Suprapubic skin (tissue), 4 donors: ENCODE results near the gene CEP63. TPM values are rescaled to one million over a fixed set of nuclear protein-coding genes. Genes with fewer than 3 reads are reported as not detected.
A peak's percentile ranks its signal among the peaks of the same experiment; 100 is the strongest.

Source experiments
- DNase-seq, 2 donors: peaks; one replicate each; pipeline ENCODE4 v3.0.0-alpha.2; 2019; ENCODE audit warnings: low spot score in 2 of 2
- H3K27ac ChIP-seq: fragments of 200-600 bp; sonication (generic); one replicate; pipeline ENCODE4 v1.5.1; 2019
- H3K27me3 ChIP-seq: fragments of 200-600 bp; sonication (generic); one replicate; pipeline ENCODE4 v1.5.1; 2019
- H3K36me3 ChIP-seq: fragments of 200-600 bp; sonication (generic); one replicate; pipeline ENCODE4 v1.5.1; 2019
- H3K4me1 ChIP-seq: fragments of 200-600 bp; sonication (generic); one replicate; pipeline ENCODE4 v1.5.1; 2019
- H3K4me3 ChIP-seq: fragments of 200-600 bp; sonication (generic); one replicate; pipeline ENCODE4 v1.5.1; 2019; ENCODE audit warnings: mild to moderate bottlenecking
- H3K9me3 ChIP-seq: fragments of 200-600 bp; sonication (generic); one replicate; pipeline ENCODE4 v1.5.1; 2019
- EP300 ChIP-seq: sonication (generic); formaldehyde crosslinking; IDR thresholded peaks from one replicate; pipeline ENCODE4 v1.6.1; 2017; ENCODE audit warnings: antibody characterized with exemption
- POLR2A ChIP-seq, 2 donors: fragments of 450-650 bp; IDR thresholded peaks; one replicate each; pipeline ENCODE4 v1.6.1; 2017; ENCODE audit warnings: antibody characterized with exemption in 2 of 2, mild to moderate bottlenecking in 2 of 2, moderate library complexity in 2 of 2
- POLR2AphosphoS5 ChIP-seq, 3 donors: sonication (generic); formaldehyde crosslinking; IDR thresholded peaks; one replicate each; pipeline ENCODE4 v1.6.1; 2017; ENCODE audit warnings: antibody characterized with exemption in 3 of 3
- WGBS: methylation state at CpG from one replicate; pipeline ENCODE4 v1.1.5; 2018; 5-methylcytosine and 5-hydroxymethylcytosine counted together
- total RNA-seq, 4 donors: library from RNA; depleted of rRNA; stranded (reverse); fragments of >200 nt; gene quantifications; one replicate each; pipeline ENCODE4 v1.1.0, GENCODE V29; 2016
- TF ChIP-seq, protein P1 (sequence below), 2 donors: fragments of 200-600 bp in 1 of 2; fragments of 450-650 bp in 1 of 2; sonication (generic) in 1 of 2; IDR thresholded peaks; one replicate each; pipeline ENCODE4 v1.5.1; 2016 to 2019; ENCODE audit warnings: antibody characterized with exemption in 2 of 2, mild to moderate bottlenecking in 1 of 2, moderate library complexity in 1 of 2

The CEP63 gene
- total RNA-seq, 4 donors from 2014 or later, result 14.1 to 20.8 (median 16.5) TPM

DNA sequence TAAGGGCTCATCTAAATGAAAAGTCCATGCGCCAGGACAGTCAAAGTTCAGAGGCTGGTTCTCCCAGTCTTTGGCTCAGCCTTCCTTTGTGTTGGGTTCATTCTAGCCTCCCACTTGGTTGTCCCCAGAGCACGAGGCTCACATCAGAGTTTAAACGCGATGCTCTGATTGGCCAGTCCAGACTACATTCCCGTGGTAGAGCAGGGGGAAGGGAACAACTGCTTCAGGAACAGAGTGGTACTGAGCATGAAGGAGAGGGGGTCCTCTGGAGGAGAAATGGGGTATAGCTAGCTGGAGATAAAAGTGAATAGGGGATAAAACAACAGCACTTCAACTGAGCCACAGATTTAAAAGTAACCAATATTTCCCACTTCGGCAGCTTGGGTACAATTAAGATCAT lies 32.2 kb upstream of the CEP63 start:
- no peak for DNase-seq
- Histone ChIP-seq H3K27me3 (no peaks in the 10 kb centered on the region), H3K36me3 (no peaks in the 10 kb centered on the region), H3K4me1 (no peaks in the 10 kb centered on the region), H3K27ac (no peak overlapping the region), H3K4me3 (no peak overlapping the region), H3K9me3 (no peaks in the 10 kb centered on the region)
- WGBS, result 71% methylated on average over 6 of the region's 6 CpGs
- TF ChIP-seq POLR2AphosphoS5 (IDR thresholded peaks at IDR 0.05) (no peak), POLR2A (IDR thresholded peaks at IDR 0.05) (no peak), EP300 (no peak)
- TF ChIP-seq, protein P1, sequence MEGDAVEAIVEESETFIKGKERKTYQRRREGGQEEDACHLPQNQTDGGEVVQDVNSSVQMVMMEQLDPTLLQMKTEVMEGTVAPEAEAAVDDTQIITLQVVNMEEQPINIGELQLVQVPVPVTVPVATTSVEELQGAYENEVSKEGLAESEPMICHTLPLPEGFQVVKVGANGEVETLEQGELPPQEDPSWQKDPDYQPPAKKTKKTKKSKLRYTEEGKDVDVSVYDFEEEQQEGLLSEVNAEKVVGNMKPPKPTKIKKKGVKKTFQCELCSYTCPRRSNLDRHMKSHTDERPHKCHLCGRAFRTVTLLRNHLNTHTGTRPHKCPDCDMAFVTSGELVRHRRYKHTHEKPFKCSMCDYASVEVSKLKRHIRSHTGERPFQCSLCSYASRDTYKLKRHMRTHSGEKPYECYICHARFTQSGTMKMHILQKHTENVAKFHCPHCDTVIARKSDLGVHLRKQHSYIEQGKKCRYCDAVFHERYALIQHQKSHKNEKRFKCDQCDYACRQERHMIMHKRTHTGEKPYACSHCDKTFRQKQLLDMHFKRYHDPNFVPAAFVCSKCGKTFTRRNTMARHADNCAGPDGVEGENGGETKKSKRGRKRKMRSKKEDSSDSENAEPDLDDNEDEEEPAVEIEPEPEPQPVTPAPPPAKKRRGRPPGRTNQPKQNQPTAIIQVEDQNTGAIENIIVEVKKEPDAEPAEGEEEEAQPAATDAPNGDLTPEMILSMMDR (IDR thresholded peaks at IDR 0.05), result no peak

DNA sequence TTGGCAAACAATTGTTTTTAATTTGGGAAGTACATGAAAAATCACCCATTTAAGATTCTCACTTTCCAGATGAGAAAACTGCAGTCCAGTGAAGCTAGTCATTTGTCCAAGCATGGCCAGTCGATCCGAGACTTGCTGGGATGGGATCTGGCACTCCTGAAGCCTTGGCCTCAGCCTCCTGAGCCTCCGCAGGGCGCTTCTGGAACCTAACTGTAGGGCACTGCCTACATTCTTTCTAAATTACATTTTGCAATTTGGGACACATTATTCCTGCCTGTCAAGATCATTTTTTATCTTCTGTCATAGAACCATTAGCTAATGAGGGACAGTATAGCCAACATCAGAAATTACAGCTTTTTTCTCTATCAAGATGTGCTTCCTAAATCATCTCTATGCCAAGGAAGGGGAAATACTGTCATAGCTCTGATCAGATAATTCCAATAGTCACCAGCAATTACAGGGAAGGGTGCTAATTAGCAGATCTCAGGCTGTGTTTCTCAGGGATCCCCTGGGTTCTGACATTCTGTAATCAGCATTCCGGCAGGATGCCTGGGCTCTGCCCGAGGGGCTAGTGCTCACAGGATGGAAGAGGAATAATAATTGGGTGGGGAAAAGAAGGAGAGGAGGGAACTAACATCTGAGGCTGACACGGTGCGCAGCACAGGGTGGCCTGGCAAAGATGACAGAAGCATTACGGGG lies 28.3 kb upstream of the CEP63 start:
- Histone ChIP-seq H3K27me3 (no peaks in the 10 kb centered on the region), H3K4me3 (no peak overlapping the region), H3K27ac (peak overlapping the region; percentile 27), H3K9me3 (no peaks in the 10 kb centered on the region), H3K4me1 (peaks cover 17% of the 10 kb centered on the region), H3K36me3 (no peaks in the 10 kb centered on the region)
- no peak for DNase-seq
- 67% methylated on average over 9 of the region's 9 CpGs for WGBS
- peak in 1 of 3 donors; percentile 35 for TF ChIP-seq POLR2AphosphoS5 (IDR thresholded peaks at IDR 0.05)
- TF ChIP-seq, protein P1 (IDR thresholded peaks at IDR 0.05), result no peak

DNA sequence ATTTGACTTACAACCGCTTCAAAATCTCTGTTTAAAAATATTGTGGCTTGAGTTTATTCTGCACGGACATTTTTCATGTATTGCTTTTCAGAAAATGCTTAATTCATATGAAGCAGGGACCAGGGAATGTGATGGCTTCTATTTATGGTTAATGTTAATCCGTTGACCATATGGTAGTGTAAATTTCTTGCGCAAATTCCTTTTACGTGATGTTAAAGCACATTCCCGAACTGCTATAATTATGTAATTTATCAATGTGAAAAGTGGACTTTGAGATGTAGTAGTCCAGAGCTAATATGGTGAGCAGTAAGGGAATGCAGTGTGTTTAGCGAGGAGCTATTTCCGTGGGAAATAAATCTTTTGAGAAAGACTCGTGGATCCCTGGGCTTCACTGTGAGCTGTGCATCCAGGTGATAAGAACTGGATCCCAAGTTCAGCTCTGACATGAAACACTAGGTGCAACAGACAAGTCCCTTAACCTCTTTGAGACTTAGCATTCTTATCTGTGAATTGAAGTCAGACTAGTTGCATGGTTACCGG lies 27.4 kb upstream of the CEP63 start:
- Histone ChIP-seq H3K4me1 (peaks cover 25% of the 10 kb centered on the region), H3K27ac (no peak overlapping the region), H3K36me3 (no peaks in the 10 kb centered on the region), H3K9me3 (no peaks in the 10 kb centered on the region), H3K27me3 (no peaks in the 10 kb centered on the region), H3K4me3 (no peak overlapping the region)
- no peak for DNase-seq
- 87% methylated on average over 10 of the region's 10 CpGs for WGBS
- TF ChIP-seq, protein P1 (IDR thresholded peaks at IDR 0.05), result no peak
- TF ChIP-seq EP300 (no peak), POLR2AphosphoS5 (IDR thresholded peaks at IDR 0.05) (no peak), POLR2A (IDR thresholded peaks at IDR 0.05) (no peak)

DNA sequence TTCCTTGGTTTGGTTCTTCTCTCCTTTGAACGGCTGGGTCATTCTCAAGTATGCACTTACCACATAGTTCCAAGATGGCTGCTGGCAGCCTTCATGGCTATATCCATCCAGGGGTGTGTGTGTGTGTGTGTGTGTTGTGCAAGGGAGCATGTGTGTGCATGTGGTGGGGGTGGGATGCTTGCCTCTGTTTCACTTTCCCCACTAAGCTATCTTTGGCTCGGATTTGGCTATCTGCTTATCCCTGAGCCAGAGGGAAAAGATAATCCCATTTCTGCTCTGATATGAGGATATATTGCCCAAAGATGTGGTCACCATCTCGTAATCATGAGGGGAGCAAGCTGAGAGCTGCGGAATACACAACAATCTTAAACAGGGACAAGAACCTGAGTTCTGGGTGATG lies 26.3 kb upstream of the CEP63 start:
- Histone ChIP-seq H3K9me3 (no peaks in the 10 kb centered on the region), H3K27ac (no peak overlapping the region), H3K4me1 (peaks cover 30% of the 10 kb centered on the region), H3K4me3 (no peak overlapping the region), H3K36me3 (no peaks in the 10 kb centered on the region), H3K27me3 (no peaks in the 10 kb centered on the region)
- WGBS, result 80% methylated on average over 4 of the region's 4 CpGs
- TF ChIP-seq POLR2AphosphoS5 (IDR thresholded peaks at IDR 0.05) (no peak), EP300 (no peak), POLR2A (IDR thresholded peaks at IDR 0.05) (no peak)
- TF ChIP-seq, protein P1 (IDR thresholded peaks at IDR 0.05), result no peak
- no peak for DNase-seq

DNA sequence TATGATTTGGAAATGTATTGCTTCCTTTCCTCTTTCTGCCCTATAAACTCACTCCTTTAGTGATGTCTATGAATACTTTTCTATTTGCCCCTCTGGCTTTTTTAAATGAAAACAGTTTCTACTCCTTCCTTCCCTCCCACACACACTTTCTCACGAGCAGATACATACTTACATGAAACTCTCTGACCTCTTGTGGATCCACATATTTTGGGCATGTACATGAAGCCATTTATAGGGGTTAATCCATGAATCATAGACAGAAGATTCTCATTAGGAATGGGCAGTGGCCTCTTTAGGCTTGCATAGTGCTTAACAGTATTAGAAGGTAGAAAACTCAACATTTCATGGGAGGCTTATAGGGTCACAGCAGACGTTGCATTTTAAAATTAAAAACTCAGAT lies 24.9 kb upstream of the CEP63 start:
- H3K9me3 ChIP-seq, result no peaks in the 10 kb centered on the region
- H3K4me3 ChIP-seq, result no peak overlapping the region
- 62% methylated on average over 2 of the region's 2 CpGs for WGBS
- TF ChIP-seq POLR2AphosphoS5 (IDR thresholded peaks at IDR 0.05), result no peak
- no peak for TF ChIP-seq POLR2A (IDR thresholded peaks at IDR 0.05)
- no peak for TF ChIP-seq EP300
- TF ChIP-seq, protein P1 (IDR thresholded peaks at IDR 0.05), result no peak
- H3K27ac ChIP-seq, result no peak overlapping the region
- no peak for DNase-seq
- peaks cover 36% of the 10 kb centered on the region for H3K4me1 ChIP-seq
- no peaks in the 10 kb centered on the region for H3K27me3 ChIP-seq
- no peaks in the 10 kb centered on the region for H3K36me3 ChIP-seq
